Chondrocyte (in vitro differentiated cells): ENCODE measurements around the gene DRD3. TPM values are rescaled to one million over a fixed set of nuclear protein-coding genes. Genes with fewer than 3 reads are reported as not detected.

Experiments used
- DNase-seq: peaks from one replicate; pipeline ENCODE4 v3.0.0; 2021; ENCODE audit warnings: mixed read lengths, low spot score
- H3K27ac Mint-ChIP-seq: one replicate; pipeline ENCODE4 v1.8.0; 2021; ENCODE audit warnings: mild to moderate bottlenecking, moderate library complexity, mixed read lengths; ENCODE audit not compliant: unreplicated experiment
- H3K27me3 Mint-ChIP-seq: 2 replicates; pipeline ENCODE4 v1.8.0; 2021; ENCODE audit warnings: low read depth, mixed read lengths
- H3K36me3 Mint-ChIP-seq: 2 replicates; pipeline ENCODE4 v1.8.0; 2021; ENCODE audit warnings: low read depth, mixed read lengths
- H3K4me1 Mint-ChIP-seq: 2 replicates; pipeline ENCODE4 v1.8.0; 2021; ENCODE audit warnings: low read depth, mild to moderate bottlenecking, mixed read lengths
- H3K4me3 Mint-ChIP-seq: one replicate; pipeline ENCODE4 v1.8.0; 2021; ENCODE audit warnings: mild to moderate bottlenecking, moderate library complexity, mixed read lengths; ENCODE audit not compliant: unreplicated experiment
- H3K9me3 Mint-ChIP-seq: 2 replicates; pipeline ENCODE4 v1.8.0; 2021; ENCODE audit warnings: low read depth, mixed read lengths
- total RNA-seq: library from RNA; stranded (reverse); gene quantifications from 3 replicates; pipeline ENCODE4 v1.2.1, GENCODE V29; 2021
- TF ChIP-seq, protein P1 (sequence below): fragments of 200-600 bp; sonication (generic); IDR thresholded peaks from 2 replicates; pipeline ENCODE4 v1.5.0; 2021; ENCODE audit warnings: antibody characterized with exemption, mild to moderate bottlenecking, moderate library complexity

DRD3 gene
- total RNA-seq, 1 donor from 2014 or later, result not detected

DNA sequence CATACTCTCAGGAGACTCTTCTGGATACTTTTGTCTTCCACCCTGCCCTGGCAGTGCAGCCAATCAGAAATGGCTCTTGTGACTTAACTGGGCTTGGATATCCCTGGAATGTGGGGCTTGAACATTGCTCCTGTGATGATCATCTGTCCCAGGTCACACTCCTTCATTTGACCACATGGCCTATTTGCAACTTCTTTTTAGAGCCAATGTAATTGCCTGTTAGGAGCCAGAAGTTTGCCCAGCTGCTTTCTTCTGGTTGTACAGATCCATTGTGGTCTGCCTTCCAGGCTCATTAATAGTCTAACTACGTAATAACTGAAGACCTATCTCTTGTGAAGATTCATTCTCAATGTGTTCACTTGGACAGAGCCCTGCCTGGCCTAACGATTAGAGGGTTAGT, 92.5 kb downstream of the DRD3 start:
- peaks cover 29% of the 10 kb centered on the region for H3K36me3 Mint-ChIP-seq
- no peak overlapping the region for H3K4me3 Mint-ChIP-seq
- H3K27me3 Mint-ChIP-seq, result no peaks in the 10 kb centered on the region
- no peak overlapping the region for H3K27ac Mint-ChIP-seq
- TF ChIP-seq, protein P1, sequence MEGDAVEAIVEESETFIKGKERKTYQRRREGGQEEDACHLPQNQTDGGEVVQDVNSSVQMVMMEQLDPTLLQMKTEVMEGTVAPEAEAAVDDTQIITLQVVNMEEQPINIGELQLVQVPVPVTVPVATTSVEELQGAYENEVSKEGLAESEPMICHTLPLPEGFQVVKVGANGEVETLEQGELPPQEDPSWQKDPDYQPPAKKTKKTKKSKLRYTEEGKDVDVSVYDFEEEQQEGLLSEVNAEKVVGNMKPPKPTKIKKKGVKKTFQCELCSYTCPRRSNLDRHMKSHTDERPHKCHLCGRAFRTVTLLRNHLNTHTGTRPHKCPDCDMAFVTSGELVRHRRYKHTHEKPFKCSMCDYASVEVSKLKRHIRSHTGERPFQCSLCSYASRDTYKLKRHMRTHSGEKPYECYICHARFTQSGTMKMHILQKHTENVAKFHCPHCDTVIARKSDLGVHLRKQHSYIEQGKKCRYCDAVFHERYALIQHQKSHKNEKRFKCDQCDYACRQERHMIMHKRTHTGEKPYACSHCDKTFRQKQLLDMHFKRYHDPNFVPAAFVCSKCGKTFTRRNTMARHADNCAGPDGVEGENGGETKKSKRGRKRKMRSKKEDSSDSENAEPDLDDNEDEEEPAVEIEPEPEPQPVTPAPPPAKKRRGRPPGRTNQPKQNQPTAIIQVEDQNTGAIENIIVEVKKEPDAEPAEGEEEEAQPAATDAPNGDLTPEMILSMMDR, result no peak
- peaks cover 6% of the 10 kb centered on the region for H3K4me1 Mint-ChIP-seq
- no peaks in the 10 kb centered on the region for H3K9me3 Mint-ChIP-seq
- no peak for DNase-seq

DNA sequence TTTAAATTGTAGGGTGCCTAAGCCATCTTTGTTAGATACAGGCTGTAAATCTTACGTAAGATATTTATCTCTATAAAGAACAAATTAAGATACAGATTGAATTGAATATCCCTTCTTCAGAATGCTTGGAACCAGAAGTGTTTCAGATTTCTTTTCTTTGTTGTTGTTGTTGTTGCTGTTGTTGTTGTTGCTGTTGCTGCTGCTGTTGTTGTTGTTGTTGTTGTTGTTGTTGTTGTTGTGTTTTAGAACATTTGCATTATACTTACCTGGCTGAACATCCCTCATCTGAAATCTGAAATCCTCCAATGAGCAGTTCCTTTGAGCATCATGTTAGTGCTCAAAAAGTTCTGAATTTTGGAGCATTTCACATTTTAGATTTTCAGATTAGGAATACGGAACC, 95.7 kb downstream of the DRD3 start:
- Mint-ChIP-seq H3K4me3 (no peak overlapping the region), H3K27ac (no peak overlapping the region), H3K27me3 (no peaks in the 10 kb centered on the region), H3K36me3 (peaks cover 32% of the 10 kb centered on the region), H3K4me1 (peaks cover 28% of the 10 kb centered on the region), H3K9me3 (no peaks in the 10 kb centered on the region)
- DNase-seq, result no peak
- TF ChIP-seq, protein P1, result no peak

DNA sequence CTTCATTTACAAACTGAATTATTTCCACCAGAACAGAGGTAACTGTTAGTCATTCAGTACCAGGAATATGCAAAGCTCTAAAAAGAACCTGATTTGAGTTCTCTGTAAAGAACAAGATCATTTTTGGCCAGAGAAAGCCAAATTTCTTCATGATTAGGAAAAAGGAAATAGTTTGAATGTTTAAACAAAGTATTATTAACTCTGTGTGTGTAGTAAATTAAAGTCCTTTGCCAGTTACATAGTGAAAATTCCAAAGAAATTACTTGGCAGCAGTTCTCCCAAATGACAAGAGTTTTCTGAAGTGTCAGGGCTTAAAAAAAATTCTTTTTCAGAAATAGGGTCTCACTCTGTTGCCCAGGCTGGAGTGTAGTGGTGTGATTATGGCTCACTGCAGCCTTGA, 97.8 kb downstream of the DRD3 start:
- peaks cover 32% of the 10 kb centered on the region for H3K4me1 Mint-ChIP-seq
- DNase-seq, result no peak

DNA sequence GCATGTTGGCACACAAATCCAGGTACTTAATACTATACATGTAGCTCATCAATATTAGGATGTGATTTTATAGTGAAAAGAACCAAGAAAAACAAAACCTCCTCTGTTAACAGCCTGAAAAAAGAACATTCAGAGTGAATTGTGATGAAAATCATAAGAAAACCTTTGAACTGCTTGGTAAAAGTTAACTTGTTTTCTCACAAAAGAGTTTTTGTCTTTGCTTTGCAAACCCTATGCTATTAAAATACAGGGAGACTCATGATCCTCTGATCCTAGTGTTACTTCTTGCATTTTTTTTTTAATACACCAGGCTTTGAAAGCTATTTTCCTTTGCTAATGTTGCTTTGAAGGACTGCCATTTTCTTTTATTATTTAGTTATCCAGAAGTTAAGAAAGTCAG, 98.7 kb downstream of the DRD3 start:
- H3K27me3 Mint-ChIP-seq, result no peaks in the 10 kb centered on the region
- H3K9me3 Mint-ChIP-seq, result no peaks in the 10 kb centered on the region
- H3K4me3 Mint-ChIP-seq, result no peak overlapping the region
- TF ChIP-seq, protein P1, result no peak
- peak overlapping the region; percentile 36 for H3K27ac Mint-ChIP-seq
- peaks cover 30% of the 10 kb centered on the region for H3K36me3 Mint-ChIP-seq
- H3K4me1 Mint-ChIP-seq, result peaks cover 32% of the 10 kb centered on the region
- no peak for DNase-seq

More for the DNA sequence above, 97.8 kb downstream of the DRD3 start:
- H3K27me3 Mint-ChIP-seq, result no peaks in the 10 kb centered on the region
- TF ChIP-seq, protein P1, result no peak
- peaks cover 33% of the 10 kb centered on the region for H3K36me3 Mint-ChIP-seq
- H3K4me3 Mint-ChIP-seq, result no peak overlapping the region
- H3K27ac Mint-ChIP-seq, result no peak overlapping the region
- no peaks in the 10 kb centered on the region for H3K9me3 Mint-ChIP-seq

DNA sequence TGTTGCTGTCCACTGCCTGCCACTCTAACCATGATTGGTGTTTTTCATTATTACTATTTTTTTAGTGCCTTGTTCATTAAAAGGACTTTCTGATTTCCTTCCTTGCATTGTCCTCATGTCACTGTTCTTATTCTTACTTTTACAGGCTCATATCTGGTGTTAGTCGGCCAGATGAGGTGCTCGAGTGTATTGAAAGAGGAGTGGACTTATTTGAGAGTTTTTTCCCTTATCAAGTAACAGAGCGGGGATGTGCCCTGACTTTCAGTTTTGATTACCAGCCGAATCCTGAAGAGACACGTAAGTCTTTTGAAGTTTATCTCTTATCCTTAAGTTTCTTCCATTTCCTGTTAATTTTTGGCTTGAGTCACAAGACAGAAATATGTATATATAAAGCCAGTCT, 99.1 kb downstream of the DRD3 start:
- no peaks in the 10 kb centered on the region for H3K27me3 Mint-ChIP-seq
- no peak overlapping the region for H3K4me3 Mint-ChIP-seq
- peaks cover 30% of the 10 kb centered on the region for H3K36me3 Mint-ChIP-seq
- TF ChIP-seq, protein P1, result no peak
- H3K27ac Mint-ChIP-seq, result no peak overlapping the region
- H3K9me3 Mint-ChIP-seq, result no peaks in the 10 kb centered on the region
- DNase-seq, result no peak
- peaks cover 32% of the 10 kb centered on the region for H3K4me1 Mint-ChIP-seq
